ENCODE data around the gene OBSCN. TPM values are rescaled to one million over a fixed set of nuclear protein-coding genes. Genes with fewer than 3 reads are reported as not detected.

Gene OBSCN
- total RNA-seq, 6 experiments from 2014 or later: 0.27 to 1.8 (median 0.53) TPM

- DNase-seq: no peak
- Mint-ChIP-seq H3K27ac (no peak overlapping the region), H3K4me1 (ENCODE audit: low read depth) (no peaks in the 10 kb centered on the region), H3K9me3 (peaks cover 24% of the 10 kb centered on the region), H3K4me3 (no peak overlapping the region), H3K27me3 (ENCODE audit: insufficient read depth) (no peaks in the 10 kb centered on the region; the same call in 1 of the 2 replicates), H3K36me3 (ENCODE audit: low read depth) (no peaks in the 10 kb centered on the region)
- TF ChIP-seq, protein P1, sequence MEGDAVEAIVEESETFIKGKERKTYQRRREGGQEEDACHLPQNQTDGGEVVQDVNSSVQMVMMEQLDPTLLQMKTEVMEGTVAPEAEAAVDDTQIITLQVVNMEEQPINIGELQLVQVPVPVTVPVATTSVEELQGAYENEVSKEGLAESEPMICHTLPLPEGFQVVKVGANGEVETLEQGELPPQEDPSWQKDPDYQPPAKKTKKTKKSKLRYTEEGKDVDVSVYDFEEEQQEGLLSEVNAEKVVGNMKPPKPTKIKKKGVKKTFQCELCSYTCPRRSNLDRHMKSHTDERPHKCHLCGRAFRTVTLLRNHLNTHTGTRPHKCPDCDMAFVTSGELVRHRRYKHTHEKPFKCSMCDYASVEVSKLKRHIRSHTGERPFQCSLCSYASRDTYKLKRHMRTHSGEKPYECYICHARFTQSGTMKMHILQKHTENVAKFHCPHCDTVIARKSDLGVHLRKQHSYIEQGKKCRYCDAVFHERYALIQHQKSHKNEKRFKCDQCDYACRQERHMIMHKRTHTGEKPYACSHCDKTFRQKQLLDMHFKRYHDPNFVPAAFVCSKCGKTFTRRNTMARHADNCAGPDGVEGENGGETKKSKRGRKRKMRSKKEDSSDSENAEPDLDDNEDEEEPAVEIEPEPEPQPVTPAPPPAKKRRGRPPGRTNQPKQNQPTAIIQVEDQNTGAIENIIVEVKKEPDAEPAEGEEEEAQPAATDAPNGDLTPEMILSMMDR (IDR thresholded peaks at IDR 0.05): no peak
Measured at GRCh38 chr1:228336308-228337030, 128.6 kb downstream of the OBSCN start.

DNA sequence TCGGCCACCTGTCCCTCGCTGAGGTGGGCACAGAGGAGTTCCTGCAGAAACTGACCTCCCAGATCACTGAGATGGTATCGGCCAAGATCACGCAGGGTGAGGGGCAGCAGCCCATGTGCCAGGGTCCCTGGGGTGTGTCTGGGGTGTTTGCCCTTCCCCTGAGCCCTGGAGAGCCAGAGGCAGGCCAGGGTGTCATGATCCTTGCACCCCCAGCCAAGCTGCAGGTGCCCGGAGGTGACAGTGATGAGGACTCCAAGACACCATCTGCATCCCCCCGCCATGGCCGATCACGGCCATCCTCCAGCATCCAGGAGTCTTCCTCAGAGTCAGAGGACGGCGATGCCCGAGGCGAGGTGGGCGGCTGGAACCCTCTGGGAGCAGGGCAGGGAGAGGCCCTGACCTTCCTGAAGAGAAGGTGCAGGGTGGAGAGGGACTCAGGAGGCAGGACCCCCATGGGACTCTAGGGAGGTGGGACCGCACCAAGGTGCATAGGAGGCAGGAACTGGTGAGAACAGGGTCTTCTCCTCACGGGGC lies 129.3 kb downstream of the OBSCN start:
- Mint-ChIP-seq H3K9me3 (peaks cover 22% of the 10 kb centered on the region), H3K36me3 (ENCODE audit: low read depth) (no peaks in the 10 kb centered on the region), H3K4me1 (ENCODE audit: low read depth) (no peaks in the 10 kb centered on the region), H3K27me3 (ENCODE audit: insufficient read depth) (no peaks in the 10 kb centered on the region; the same call in 1 of the 2 replicates), H3K4me3 (no peak overlapping the region), H3K27ac (no peak overlapping the region)
- TF ChIP-seq, protein P1 (IDR thresholded peaks at IDR 0.05): no peak
- DNase-seq: no peak

- TF ChIP-seq, protein P1 (IDR thresholded peaks at IDR 0.05): no peak
- Mint-ChIP-seq H3K9me3 (peaks cover 28% of the 10 kb centered on the region), H3K4me3 (no peak overlapping the region), H3K27me3 (ENCODE audit: insufficient read depth) (no peaks in the 10 kb centered on the region; the same call in 1 of the 2 replicates), H3K36me3 (ENCODE audit: low read depth) (no peaks in the 10 kb centered on the region), H3K27ac (no peak overlapping the region), H3K4me1 (ENCODE audit: low read depth) (no peaks in the 10 kb centered on the region)
- DNase-seq: no peak
Measured at GRCh38 chr1:228337711-228338520, 130.1 kb downstream of the OBSCN start.

DNA sequence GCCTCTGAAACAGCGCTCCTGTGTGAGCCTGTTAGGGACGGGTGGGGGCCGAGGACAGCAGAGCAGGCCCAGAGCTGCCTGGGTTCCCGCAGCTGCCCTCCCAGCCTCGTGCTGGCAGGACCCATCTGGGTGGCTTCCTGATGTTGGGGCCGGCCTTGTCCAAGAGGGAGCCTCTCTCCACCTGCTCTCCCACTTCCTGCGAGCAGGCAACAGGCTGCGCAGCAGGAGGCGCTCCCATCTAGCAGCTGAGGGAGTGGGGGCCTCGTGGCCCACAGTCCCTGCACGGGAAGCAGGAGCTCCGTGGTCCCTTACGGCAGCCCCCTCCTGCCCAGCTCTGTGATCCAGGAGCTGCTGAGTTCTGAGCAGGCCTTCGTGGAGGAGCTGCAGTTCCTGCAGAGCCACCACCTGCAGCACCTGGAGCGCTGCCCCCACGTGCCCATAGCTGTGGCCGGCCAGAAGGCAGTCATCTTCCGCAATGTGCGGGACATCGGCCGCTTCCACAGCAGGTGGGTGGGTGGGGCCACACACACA lies 130.7 kb downstream of the OBSCN start:
- no peaks in the 10 kb centered on the region; the same call in none of the 2 replicates for H3K27me3 Mint-ChIP-seq (ENCODE audit: insufficient read depth)
- H3K36me3 Mint-ChIP-seq (ENCODE audit: low read depth): no peaks in the 10 kb centered on the region
- TF ChIP-seq, protein P1 (IDR thresholded peaks at IDR 0.05): no peak
- no peak overlapping the region for H3K27ac Mint-ChIP-seq
- no peak for DNase-seq
- H3K9me3 Mint-ChIP-seq: peaks cover 34% of the 10 kb centered on the region
- no peak overlapping the region for H3K4me3 Mint-ChIP-seq
- no peaks in the 10 kb centered on the region for H3K4me1 Mint-ChIP-seq (ENCODE audit: low read depth)

DNA sequence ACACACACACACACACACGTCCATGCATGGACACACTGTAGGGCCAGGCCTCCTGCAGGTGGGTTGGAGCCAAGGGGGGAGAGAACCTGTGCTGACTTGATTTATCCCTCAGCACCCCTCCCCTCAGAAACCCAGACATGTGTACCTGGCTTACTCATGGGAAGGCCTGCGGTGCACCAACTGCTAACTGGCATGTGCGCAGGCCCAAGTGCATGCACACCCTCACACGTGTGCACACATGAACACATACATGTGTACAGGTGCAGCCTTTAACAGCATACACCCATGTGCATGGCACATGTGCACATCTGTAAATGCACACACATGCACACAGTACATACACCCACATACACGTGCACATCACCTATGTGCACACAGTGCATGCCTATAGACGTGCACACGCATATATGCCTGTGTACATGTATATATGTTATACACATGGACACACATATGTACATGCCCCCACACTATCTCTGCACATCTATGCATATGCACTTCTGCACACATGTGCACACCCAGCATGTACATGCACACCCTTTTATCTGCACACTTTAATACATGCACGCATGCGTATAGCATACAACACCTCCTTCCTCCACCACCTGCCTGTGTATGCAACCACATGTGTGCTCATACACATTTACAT lies 131.3 kb downstream of the OBSCN start:
- H3K4me3 Mint-ChIP-seq: no peak overlapping the region
- H3K4me1 Mint-ChIP-seq (ENCODE audit: low read depth): no peaks in the 10 kb centered on the region
- TF ChIP-seq, protein P1 (IDR thresholded peaks at IDR 0.05): no peak
- peaks cover 40% of the 10 kb centered on the region for H3K9me3 Mint-ChIP-seq
- no peaks in the 10 kb centered on the region; the same call in none of the 2 replicates for H3K27me3 Mint-ChIP-seq (ENCODE audit: insufficient read depth)
- H3K27ac Mint-ChIP-seq: no peak overlapping the region
- no peak for DNase-seq
- H3K36me3 Mint-ChIP-seq (ENCODE audit: low read depth): no peaks in the 10 kb centered on the region
